Astrocyte (in vitro differentiated cells and primary cell): ENCODE measurements around the gene EP400.

Source experiments
- EZH2 ChIP-seq: IDR thresholded peaks from 2 replicates; pipeline ENCODE4 v1.6.1; 2012; ENCODE audit warnings: mild to moderate bottlenecking, low read length, inconsistent platforms; ENCODE audit not compliant: insufficient read depth
- TF ChIP-seq, protein P1 (sequence below): IDR thresholded peaks from 2 replicates; pipeline ENCODE4 v1.5.1; 2011; ENCODE audit warnings: low read depth, mild to moderate bottlenecking, inconsistent platforms, low read length, moderate library complexity; ENCODE audit not compliant: insufficient read depth

DNA sequence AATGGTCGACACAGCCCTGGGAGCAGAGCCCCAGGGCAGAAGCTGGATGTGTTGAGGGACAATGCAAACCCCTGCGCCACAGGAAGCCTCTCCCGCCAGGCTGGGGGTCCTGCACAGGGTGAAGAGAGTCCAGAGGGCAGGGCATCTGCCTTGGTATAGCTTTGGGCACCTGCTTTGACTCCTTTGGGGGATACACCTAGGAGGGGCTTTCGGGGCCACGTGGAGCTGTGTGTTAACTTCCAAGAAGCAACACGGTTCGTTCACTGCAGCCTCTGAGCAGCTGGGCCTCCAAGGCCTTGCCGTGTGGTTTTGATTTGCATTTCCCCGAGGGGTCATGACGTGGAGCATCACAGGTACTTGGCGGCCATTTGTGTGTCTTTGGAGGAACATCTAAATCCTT, 26.5 kb upstream of the EP400 start:
- TF ChIP-seq, protein P1, sequence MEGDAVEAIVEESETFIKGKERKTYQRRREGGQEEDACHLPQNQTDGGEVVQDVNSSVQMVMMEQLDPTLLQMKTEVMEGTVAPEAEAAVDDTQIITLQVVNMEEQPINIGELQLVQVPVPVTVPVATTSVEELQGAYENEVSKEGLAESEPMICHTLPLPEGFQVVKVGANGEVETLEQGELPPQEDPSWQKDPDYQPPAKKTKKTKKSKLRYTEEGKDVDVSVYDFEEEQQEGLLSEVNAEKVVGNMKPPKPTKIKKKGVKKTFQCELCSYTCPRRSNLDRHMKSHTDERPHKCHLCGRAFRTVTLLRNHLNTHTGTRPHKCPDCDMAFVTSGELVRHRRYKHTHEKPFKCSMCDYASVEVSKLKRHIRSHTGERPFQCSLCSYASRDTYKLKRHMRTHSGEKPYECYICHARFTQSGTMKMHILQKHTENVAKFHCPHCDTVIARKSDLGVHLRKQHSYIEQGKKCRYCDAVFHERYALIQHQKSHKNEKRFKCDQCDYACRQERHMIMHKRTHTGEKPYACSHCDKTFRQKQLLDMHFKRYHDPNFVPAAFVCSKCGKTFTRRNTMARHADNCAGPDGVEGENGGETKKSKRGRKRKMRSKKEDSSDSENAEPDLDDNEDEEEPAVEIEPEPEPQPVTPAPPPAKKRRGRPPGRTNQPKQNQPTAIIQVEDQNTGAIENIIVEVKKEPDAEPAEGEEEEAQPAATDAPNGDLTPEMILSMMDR = no peak
- TF ChIP-seq EZH2 = no peak
